A549 (cell line): ENCODE data around the gene RIOK2. TPM values are rescaled to one million over a fixed set of nuclear protein-coding genes. Genes with fewer than 3 reads are reported as not detected.

Source experiments
- ATAC-seq, 2 experiments: fragments of 200-7000 bp in 1 of 2; fragments of >200 bp in 1 of 2; cut with Nextera tagmentation in 1 of 2; cut with Tn5 transposase in 1 of 2; 3 replicates each; pipeline versions ENCODE4 v1.8.0 to v1.9.1; 2018 to 2020; ENCODE audit warnings: mild to moderate bottlenecking in 1 of 2, moderate library complexity in 1 of 2
- CTCF ChIA-PET: fragments of 300-600 bp; sonication (Branson Sonifier 250); formaldehyde crosslinking; extraction: SDS; loops from one replicate; lab custom pipeline; 2021; ENCODE audit warnings: antibody characterized with exemption, inconsistent platforms; lab: Yijun Ruan, JAX
- POLR2A ChIA-PET: fragments of 350-600 bp; formaldehyde crosslinking; extraction: SDS; loops from one replicate; lab custom pipeline; 2021; ENCODE audit warnings: antibody characterized with exemption, inconsistent platforms; lab: Yijun Ruan, JAX
- DNase-seq, 2 experiments: peaks; one replicate each; pipeline versions ENCODE4 v3.0.0 to v3.0.0-alpha.2; 2011 to 2016; ENCODE audit warnings: low read depth in 1 of 2, low spot score in 1 of 2
- FAIRE-seq: peaks from 2 replicates; lab custom pipeline; 2011; peaks lifted over from hg19 to GRCh38; lab: Jason Lieb, UNC
- H3K27ac ChIP-seq, 2 experiments: fragments of >200 bp; sonication (Bioruptor Twin); formaldehyde crosslinking; 3 replicates each; pipeline ENCODE4 v1.5.1; 2016 to 2017
- H3K4me1 ChIP-seq: fragments of >200 bp; sonication (Bioruptor Twin); formaldehyde crosslinking; 3 replicates; pipeline ENCODE4 v1.6.1; 2016
- H3K4me2 ChIP-seq: fragments of >200 bp; sonication (Bioruptor Twin); formaldehyde crosslinking; 3 replicates; pipeline ENCODE4 v1.6.1; 2016
- H3K4me3 ChIP-seq: fragments of >200 bp; sonication (Bioruptor Twin); formaldehyde crosslinking; 3 replicates; pipeline ENCODE4 v1.5.1; 2016
- H3K9me3 ChIP-seq: fragments of >200 bp; sonication (Bioruptor Twin); formaldehyde crosslinking; 3 replicates; pipeline ENCODE4 v1.6.1; 2016
- EHF ChIP-seq: fragments of 250-450 bp; sonication (Bioruptor Pico); IDR thresholded peaks from 2 replicates; pipeline ENCODE4 v1.5.0; 2020; ENCODE audit warnings: mild to moderate bottlenecking
- EHMT2 ChIP-seq: fragments of 200-600 bp; sonication (generic); IDR thresholded peaks from 2 replicates; pipeline ENCODE4 v1.6.1; 2016; ENCODE audit warnings: antibody characterized with exemption, low read depth, mild to moderate bottlenecking, moderate library complexity
- ESRRA ChIP-seq: fragments of 150-350 bp; IDR thresholded peaks from 2 replicates; pipeline ENCODE4 v1.6.1; 2014; ENCODE audit warnings: mild to moderate bottlenecking, low read length, borderline replicate concordance
- FOSB ChIP-seq: fragments of 250-450 bp; sonication (Bioruptor Pico); IDR thresholded peaks from 2 replicates; pipeline ENCODE4 v1.5.0; 2020; ENCODE audit warnings: mild to moderate bottlenecking, moderate library complexity
- GATA3 ChIP-seq: IDR thresholded peaks from 2 replicates; pipeline ENCODE4 v1.6.1; 2012; ENCODE audit warnings: borderline replicate concordance
- HDAC2 ChIP-seq: fragments of 200-600 bp; sonication (generic); IDR thresholded peaks from 2 replicates; pipeline ENCODE4 v1.6.1; 2016
- HEYL ChIP-seq: fragments of 250-450 bp; sonication (Bioruptor Pico); IDR thresholded peaks from 2 replicates; pipeline ENCODE4 v1.8.0; 2021; ENCODE audit warnings: mild to moderate bottlenecking, moderate library complexity
- HOXA7 ChIP-seq: fragments of 250-450 bp; sonication (Bioruptor Pico); IDR thresholded peaks from 2 replicates; pipeline ENCODE4 v1.5.0; 2020; ENCODE audit warnings: mild to moderate bottlenecking, moderate library complexity
- JUN ChIP-seq, 2 experiments: fragments of >200 bp; sonication (Bioruptor Twin); formaldehyde crosslinking; IDR thresholded peaks; 2 replicates in 1 of 2; 3 replicates in 1 of 2; pipeline ENCODE4 v1.6.1; 2016 to 2017
- JUNB ChIP-seq: fragments of >200 bp; sonication (Bioruptor Twin); formaldehyde crosslinking; IDR thresholded peaks from 2 replicates; pipeline ENCODE4 v1.6.1; 2016
- KDM5A ChIP-seq: fragments of 200-600 bp; sonication (generic); IDR thresholded peaks from 2 replicates; pipeline ENCODE4 v1.6.1; 2016; ENCODE audit warnings: antibody characterized with exemption, mild to moderate bottlenecking
- MAFK ChIP-seq: fragments of 450-650 bp; IDR thresholded peaks from 2 replicates; pipeline ENCODE4 v1.6.1; 2014; ENCODE audit not compliant: partially characterized antibody
- MYC ChIP-seq: IDR thresholded peaks from 2 replicates; pipeline ENCODE4 v1.6.1; 2012; ENCODE audit warnings: mild to moderate bottlenecking, inconsistent platforms, low read length, improper control_type of control experiment, borderline replicate concordance
- NR3C1 ChIP-seq: fragments of >200 bp; sonication (Bioruptor Twin); formaldehyde crosslinking; IDR thresholded peaks from 3 replicates; pipeline ENCODE4 v1.6.1; 2017
- PHF8 ChIP-seq: fragments of 200-600 bp; sonication (generic); IDR thresholded peaks from 2 replicates; pipeline ENCODE4 v1.6.1; 2016; ENCODE audit warnings: low read depth, mild to moderate bottlenecking, antibody characterized with exemption, moderate library complexity, borderline replicate concordance
- POLR2AphosphoS2 ChIP-seq: conservative IDR thresholded peaks from 2 replicates; pipeline ENCODE4 v1.6.1; 2012; ENCODE audit warnings: low read length, improper control_type of control experiment, inconsistent platforms
- RARB ChIP-seq: fragments of 250-450 bp; sonication (Bioruptor Pico); IDR thresholded peaks from 2 replicates; pipeline ENCODE4 v1.8.0; 2021; ENCODE audit warnings: mild to moderate bottlenecking, moderate library complexity
- RFX5 ChIP-seq: fragments of 450-650 bp; IDR thresholded peaks from 2 replicates; pipeline ENCODE4 v1.7.1; 2014; ENCODE audit warnings: antibody characterized with exemption, mild to moderate bottlenecking, moderate library complexity
- RNF2 ChIP-seq: fragments of 200-600 bp; sonication (generic); IDR thresholded peaks from 2 replicates; pipeline ENCODE4 v1.6.1; 2016; ENCODE audit warnings: low read depth, mild to moderate bottlenecking, antibody characterized with exemption, moderate library complexity, borderline replicate concordance
- SREBF2 ChIP-seq: fragments of 450-650 bp; IDR thresholded peaks from 2 replicates; pipeline ENCODE4 v1.6.1; 2014; ENCODE audit warnings: mild to moderate bottlenecking, moderate library complexity
- ZC3H11A ChIP-seq: fragments of 450-650 bp; IDR thresholded peaks from 2 replicates; pipeline ENCODE4 v1.6.1; 2014; ENCODE audit warnings: antibody characterized with exemption, mild to moderate bottlenecking
- WGBS: methylation state at CpG from one replicate; pipeline ENCODE4 v1.1.6; 2017; ENCODE audit errors: missing lambda C conversion rate; 5-methylcytosine and 5-hydroxymethylcytosine counted together
- polyA plus RNA-seq, 4 experiments: library from polyadenylated mRNA; depleted of rRNA in 3 of 4; stranded (reverse); fragments of >200 nt; fragmentation: RNase III in 1 of 4; extraction: RNeasy Plus Mini Kit Qiagen cat#74134 plus additional on column Dnase treatment in 1 of 4; gene quantifications; 2 replicates in 3 of 4; 3 replicates in 1 of 4; pipeline ENCODE4 v1.2.3, GENCODE V29; 2011 to 2017
- TF ChIP-seq, protein P1 (sequence below): IDR thresholded peaks from 2 replicates; pipeline ENCODE4 v1.6.1; 2012; ENCODE audit warnings: low read depth, borderline replicate concordance
- TF ChIP-seq, protein P2 (sequence below): fragments of >200 bp; sonication (Bioruptor Twin); formaldehyde crosslinking; IDR thresholded peaks from 2 replicates; pipeline ENCODE4 v1.6.1; 2016
- TF ChIP-seq, protein P3 (sequence below): fragments of 200-600 bp; sonication (generic); IDR thresholded peaks from 2 replicates; pipeline ENCODE4 v1.6.1; 2016; ENCODE audit warnings: antibody characterized with exemption, mild to moderate bottlenecking, moderate library complexity
- TF ChIP-seq, protein P4 (sequence below): IDR thresholded peaks from 2 replicates; pipeline ENCODE4 v1.6.1; 2012
- TF ChIP-seq, protein P5 (sequence below): fragments of 250-450 bp; sonication (Bioruptor Pico); IDR thresholded peaks from 2 replicates; pipeline ENCODE4 v1.5.0; 2020; ENCODE audit warnings: low read depth, mild to moderate bottlenecking, moderate library complexity
- TF ChIP-seq, protein P6 (sequence below): fragments of 150-350 bp; IDR thresholded peaks from 2 replicates; pipeline ENCODE4 v1.6.1; 2014; ENCODE audit warnings: low read depth, mild to moderate bottlenecking, low read length
- TF ChIP-seq, protein P7 (sequence below): fragments of >200 bp; sonication (Bioruptor Twin); formaldehyde crosslinking; IDR thresholded peaks from 3 replicates; pipeline ENCODE4 v1.6.1; 2016

Gene RIOK2
- polyA plus RNA-seq, 2 of the 4 experiments (the other 2 are of a cell fraction): 14.7 to 32.0 TPM

DNA sequence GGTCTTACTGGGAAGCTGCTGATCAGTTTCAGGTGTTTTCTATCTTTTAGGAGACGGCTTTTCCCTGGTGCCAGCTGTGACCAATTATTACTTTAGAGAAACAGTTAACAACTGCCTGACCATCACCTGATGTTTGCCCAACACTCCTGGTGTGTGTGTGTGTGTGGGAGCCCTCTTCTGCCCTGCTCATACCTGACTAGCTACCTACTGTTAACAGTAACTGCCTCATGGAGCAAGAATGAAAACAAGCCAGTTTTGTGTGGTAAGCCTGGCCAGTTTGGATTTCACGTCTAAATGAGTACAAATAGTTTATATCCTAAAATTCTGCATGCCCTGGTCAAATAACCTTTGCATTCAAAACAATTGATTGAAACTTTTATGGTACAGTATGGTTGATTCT lies 46.1 kb upstream of the RIOK2 start:
- Histone ChIP-seq H3K4me1 (no peaks in the 10 kb centered on the region), H3K4me3 (no peak overlapping the region), H3K4me2 (no peak overlapping the region), H3K9me3 (no peaks in the 10 kb centered on the region), H3K27ac (no peak overlapping the region)
- CTCF ChIA-PET: interaction anchor here (3.1 to 3.2 kb wide), 2 partner anchors 304 to 1541 kb away, joined by 16 to 21 read pairs; no protein-coding TSS in a partner anchor
- 61% methylated on average over 2 of the region's 2 CpGs for WGBS
- POLR2A ChIA-PET: no interaction called here
- FAIRE-seq (no peak), ATAC-seq (no peak), DNase-seq (no peak)
- TF ChIP-seq RFX5 (no peak), EHMT2 (no peak), ESRRA (no peak), RARB (CRISPR knock-in tag) (no peak), HDAC2 (no peak), PHF8 (no peak), EHF (CRISPR knock-in tag) (no peak), HEYL (CRISPR knock-in tag) (no peak), KDM5A (no peak), RNF2 (no peak), JUN (IDR thresholded peaks at IDR 0.05) (no peak), HOXA7 (CRISPR knock-in tag) (no peak)
- TF ChIP-seq, protein P1, sequence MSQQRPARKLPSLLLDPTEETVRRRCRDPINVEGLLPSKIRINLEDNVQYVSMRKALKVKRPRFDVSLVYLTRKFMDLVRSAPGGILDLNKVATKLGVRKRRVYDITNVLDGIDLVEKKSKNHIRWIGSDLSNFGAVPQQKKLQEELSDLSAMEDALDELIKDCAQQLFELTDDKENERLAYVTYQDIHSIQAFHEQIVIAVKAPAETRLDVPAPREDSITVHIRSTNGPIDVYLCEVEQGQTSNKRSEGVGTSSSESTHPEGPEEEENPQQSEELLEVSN: no peak
- TF ChIP-seq, protein P2, sequence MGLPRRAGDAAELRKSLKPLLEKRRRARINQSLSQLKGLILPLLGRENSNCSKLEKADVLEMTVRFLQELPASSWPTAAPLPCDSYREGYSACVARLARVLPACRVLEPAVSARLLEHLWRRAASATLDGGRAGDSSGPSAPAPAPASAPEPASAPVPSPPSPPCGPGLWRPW: no peak
- TF ChIP-seq, protein P3, sequence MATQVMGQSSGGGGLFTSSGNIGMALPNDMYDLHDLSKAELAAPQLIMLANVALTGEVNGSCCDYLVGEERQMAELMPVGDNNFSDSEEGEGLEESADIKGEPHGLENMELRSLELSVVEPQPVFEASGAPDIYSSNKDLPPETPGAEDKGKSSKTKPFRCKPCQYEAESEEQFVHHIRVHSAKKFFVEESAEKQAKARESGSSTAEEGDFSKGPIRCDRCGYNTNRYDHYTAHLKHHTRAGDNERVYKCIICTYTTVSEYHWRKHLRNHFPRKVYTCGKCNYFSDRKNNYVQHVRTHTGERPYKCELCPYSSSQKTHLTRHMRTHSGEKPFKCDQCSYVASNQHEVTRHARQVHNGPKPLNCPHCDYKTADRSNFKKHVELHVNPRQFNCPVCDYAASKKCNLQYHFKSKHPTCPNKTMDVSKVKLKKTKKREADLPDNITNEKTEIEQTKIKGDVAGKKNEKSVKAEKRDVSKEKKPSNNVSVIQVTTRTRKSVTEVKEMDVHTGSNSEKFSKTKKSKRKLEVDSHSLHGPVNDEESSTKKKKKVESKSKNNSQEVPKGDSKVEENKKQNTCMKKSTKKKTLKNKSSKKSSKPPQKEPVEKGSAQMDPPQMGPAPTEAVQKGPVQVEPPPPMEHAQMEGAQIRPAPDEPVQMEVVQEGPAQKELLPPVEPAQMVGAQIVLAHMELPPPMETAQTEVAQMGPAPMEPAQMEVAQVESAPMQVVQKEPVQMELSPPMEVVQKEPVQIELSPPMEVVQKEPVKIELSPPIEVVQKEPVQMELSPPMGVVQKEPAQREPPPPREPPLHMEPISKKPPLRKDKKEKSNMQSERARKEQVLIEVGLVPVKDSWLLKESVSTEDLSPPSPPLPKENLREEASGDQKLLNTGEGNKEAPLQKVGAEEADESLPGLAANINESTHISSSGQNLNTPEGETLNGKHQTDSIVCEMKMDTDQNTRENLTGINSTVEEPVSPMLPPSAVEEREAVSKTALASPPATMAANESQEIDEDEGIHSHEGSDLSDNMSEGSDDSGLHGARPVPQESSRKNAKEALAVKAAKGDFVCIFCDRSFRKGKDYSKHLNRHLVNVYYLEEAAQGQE: no peak

DNA sequence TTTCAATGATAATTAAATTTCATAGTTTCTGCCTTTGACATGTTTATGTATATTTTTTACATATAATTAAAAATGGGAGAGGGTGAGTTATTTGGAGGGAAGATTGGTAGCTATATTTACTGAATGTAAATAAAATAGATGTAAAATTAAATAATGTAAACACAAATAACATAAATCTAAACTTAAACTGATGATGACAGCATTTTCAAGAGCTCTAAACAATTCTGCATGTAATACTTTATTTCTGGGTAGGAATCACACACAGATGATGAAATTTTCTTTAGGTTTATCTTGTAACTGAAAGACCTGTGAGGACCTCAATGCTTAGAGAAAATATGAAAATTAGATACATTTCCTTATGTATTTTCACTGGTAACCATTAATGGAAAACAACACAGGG lies 42.2 kb upstream of the RIOK2 start:
- H3K27ac ChIP-seq: no peak overlapping the region

DNA sequence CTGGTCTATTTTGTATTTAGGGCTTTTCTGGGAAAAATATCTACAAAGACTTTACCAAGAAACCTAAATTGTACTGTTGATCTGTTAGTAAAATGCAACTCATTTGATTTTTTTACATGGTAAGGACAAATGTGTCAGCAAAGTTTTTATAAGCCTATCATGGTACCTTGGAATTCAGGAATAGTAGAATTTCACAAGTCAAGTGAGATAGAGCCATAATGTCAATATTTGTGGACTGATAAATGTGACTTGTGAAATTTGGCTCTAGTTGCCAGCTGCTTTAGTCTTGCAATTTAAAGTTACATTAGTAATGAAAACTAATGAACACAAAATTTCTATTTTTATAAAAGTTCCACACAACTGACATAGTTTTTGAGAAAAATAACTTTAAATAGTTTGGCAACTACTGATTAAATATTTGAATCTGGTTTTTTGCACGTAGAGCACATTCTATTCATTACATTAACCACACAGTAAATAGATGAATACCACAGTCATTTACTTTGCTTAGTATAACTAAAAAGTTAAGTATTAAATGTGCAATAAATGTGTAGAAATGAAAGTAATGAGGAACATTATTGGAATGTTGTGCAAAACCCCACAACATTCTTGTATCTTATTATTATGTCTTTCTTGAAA lies 41.2 kb upstream of the RIOK2 start:
- POLR2A ChIA-PET: no interaction called here
- ATAC-seq (no peak), FAIRE-seq (peak; percentile 23), DNase-seq (peak in 1 of 2 experiments; percentile 5)
- no peak overlapping the region for H3K4me3 ChIP-seq
- no peaks in the 10 kb centered on the region for H3K4me1 ChIP-seq
- no peaks in the 10 kb centered on the region for H3K9me3 ChIP-seq
- H3K4me2 ChIP-seq: peak overlapping the region; percentile 4; the same call in 1 of the 3 replicates
- H3K27ac ChIP-seq: no peak overlapping the region
- CTCF ChIA-PET: no interaction called here
- WGBS: 5% methylated on average over 1 of the region's 1 CpG
- TF ChIP-seq, protein P4, sequence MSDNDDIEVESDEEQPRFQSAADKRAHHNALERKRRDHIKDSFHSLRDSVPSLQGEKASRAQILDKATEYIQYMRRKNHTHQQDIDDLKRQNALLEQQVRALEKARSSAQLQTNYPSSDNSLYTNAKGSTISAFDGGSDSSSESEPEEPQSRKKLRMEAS: no peak
- TF ChIP-seq ZC3H11A: no peak
- no peak for TF ChIP-seq MYC
- no peak for TF ChIP-seq KDM5A
- TF ChIP-seq SREBF2: no peak
- TF ChIP-seq, protein P5, sequence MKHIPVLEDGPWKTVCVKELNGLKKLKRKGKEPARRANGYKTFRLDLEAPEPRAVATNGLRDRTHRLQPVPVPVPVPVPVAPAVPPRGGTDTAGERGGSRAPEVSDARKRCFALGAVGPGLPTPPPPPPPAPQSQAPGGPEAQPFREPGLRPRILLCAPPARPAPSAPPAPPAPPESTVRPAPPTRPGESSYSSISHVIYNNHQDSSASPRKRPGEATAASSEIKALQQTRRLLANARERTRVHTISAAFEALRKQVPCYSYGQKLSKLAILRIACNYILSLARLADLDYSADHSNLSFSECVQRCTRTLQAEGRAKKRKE (CRISPR knock-in tag): no peak
- no peak for TF ChIP-seq RNF2
- no peak for TF ChIP-seq GATA3
- no peak for TF ChIP-seq POLR2AphosphoS2
- TF ChIP-seq, protein P6, sequence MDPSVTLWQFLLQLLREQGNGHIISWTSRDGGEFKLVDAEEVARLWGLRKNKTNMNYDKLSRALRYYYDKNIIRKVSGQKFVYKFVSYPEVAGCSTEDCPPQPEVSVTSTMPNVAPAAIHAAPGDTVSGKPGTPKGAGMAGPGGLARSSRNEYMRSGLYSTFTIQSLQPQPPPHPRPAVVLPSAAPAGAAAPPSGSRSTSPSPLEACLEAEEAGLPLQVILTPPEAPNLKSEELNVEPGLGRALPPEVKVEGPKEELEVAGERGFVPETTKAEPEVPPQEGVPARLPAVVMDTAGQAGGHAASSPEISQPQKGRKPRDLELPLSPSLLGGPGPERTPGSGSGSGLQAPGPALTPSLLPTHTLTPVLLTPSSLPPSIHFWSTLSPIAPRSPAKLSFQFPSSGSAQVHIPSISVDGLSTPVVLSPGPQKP: no peak
- no peak for TF ChIP-seq JUNB
- TF ChIP-seq FOSB (CRISPR knock-in tag): no peak
- TF ChIP-seq, protein P7, sequence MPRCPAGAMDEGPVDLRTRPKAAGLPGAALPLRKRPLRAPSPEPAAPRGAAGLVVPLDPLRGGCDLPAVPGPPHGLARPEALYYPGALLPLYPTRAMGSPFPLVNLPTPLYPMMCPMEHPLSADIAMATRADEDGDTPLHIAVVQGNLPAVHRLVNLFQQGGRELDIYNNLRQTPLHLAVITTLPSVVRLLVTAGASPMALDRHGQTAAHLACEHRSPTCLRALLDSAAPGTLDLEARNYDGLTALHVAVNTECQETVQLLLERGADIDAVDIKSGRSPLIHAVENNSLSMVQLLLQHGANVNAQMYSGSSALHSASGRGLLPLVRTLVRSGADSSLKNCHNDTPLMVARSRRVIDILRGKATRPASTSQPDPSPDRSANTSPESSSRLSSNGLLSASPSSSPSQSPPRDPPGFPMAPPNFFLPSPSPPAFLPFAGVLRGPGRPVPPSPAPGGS: no peak
- no peak for TF ChIP-seq HEYL (CRISPR knock-in tag)

More for the DNA sequence above, 42.2 kb upstream of the RIOK2 start:
- H3K4me3 ChIP-seq: no peak overlapping the region
- ATAC-seq (no peak), DNase-seq (no peak), FAIRE-seq (no peak)
- no peak for TF ChIP-seq NR3C1
- TF ChIP-seq MAFK: peak; percentile 53
- H3K4me2 ChIP-seq: no peak overlapping the region
- H3K4me1 ChIP-seq: no peaks in the 10 kb centered on the region
- ChIA-PET POLR2A (no interaction called here), CTCF (no interaction called here)
- H3K9me3 ChIP-seq: no peaks in the 10 kb centered on the region
